Superior temporal gyrus (tissue), 1 donor: ENCODE results near the gene DLG2.

Experiments
- DNase-seq: peaks from one replicate; pipeline ENCODE4 v3.0.0-alpha.2; 2016; ENCODE audit errors: extremely low spot score

DLG2 gene

GRCh38 chr11:83682611-83682973 is 1944.6 kb downstream of the DLG2 start:
- DNase-seq, result no peak

- DNase-seq, result peak; percentile 58
Measured at GRCh38 chr11:83681906-83682610, 1945.1 kb downstream of the DLG2 start.

GRCh38 chr11:83681031-83681781 is 1945.9 kb downstream of the DLG2 start:
- DNase-seq, result peak; percentile 60

GRCh38 chr11:83680321-83680720 is 1946.8 kb downstream of the DLG2 start:
- no peak for DNase-seq

GRCh38 chr11:83678831-83679584 is 1948.1 kb downstream of the DLG2 start:
- DNase-seq, result no peak

GRCh38 chr11:83677730-83678129 is 1949.4 kb downstream of the DLG2 start:
- DNase-seq, result no peak

GRCh38 chr11:83676056-83676601 is 1951.0 kb downstream of the DLG2 start:
- no peak for DNase-seq

GRCh38 chr11:83674102-83674896 is 1952.8 kb downstream of the DLG2 start:
- no peak for DNase-seq

- DNase-seq, result peak; percentile 44
Measured at GRCh38 chr11:83671289-83671688, 1955.9 kb downstream of the DLG2 start.

- no peak for DNase-seq
Measured at GRCh38 chr11:83666149-83666548, 1961.0 kb downstream of the DLG2 start.

- no peak for DNase-seq
Measured at GRCh38 chr11:83663988-83664387, 1963.2 kb downstream of the DLG2 start.

- DNase-seq, result no peak
Measured at GRCh38 chr11:83663446-83663845, 1963.7 kb downstream of the DLG2 start.

GRCh38 chr11:83662494-83662893 is 1964.7 kb downstream of the DLG2 start:
- DNase-seq, result no peak

GRCh38 chr11:83661491-83662350 is 1965.4 kb downstream of the DLG2 start:
- no peak for DNase-seq

- no peak for DNase-seq
Measured at GRCh38 chr11:83659466-83659865, 1967.7 kb downstream of the DLG2 start.

GRCh38 chr11:83656796-83657330 is 1970.3 kb downstream of the DLG2 start:
- DNase-seq, result no peak

- DNase-seq, result no peak
Measured at GRCh38 chr11:83655976-83656375, 1971.2 kb downstream of the DLG2 start.

GRCh38 chr11:83649528-83649855 is 1977.7 kb downstream of the DLG2 start:
- DNase-seq, result no peak

- no peak for DNase-seq
Measured at GRCh38 chr11:83648610-83649527, 1978.3 kb downstream of the DLG2 start.
